Stimulated activated effector memory CD8-positive, alpha-beta T cell treated with anti-CD3 and anti-CD28 coated beads, Interleukin-12 subunit alpha, Interleukin-12 subunit beta, amount 100 ng/mL, for 72 hours (primary cell): ENCODE measurements around the gene PPP1R37.
A peak's percentile ranks its signal among the peaks of the same experiment; 100 is the strongest.

Experiments
- ATAC-seq: fragments of 150-1000 bp; cut with Tn5 transposase; 2 replicates; pipeline ENCODE4 v1.10.0; 2021
- DNase-seq, 2 donors: peaks; one replicate each; pipeline ENCODE4 v3.0.0; 2021 to 2022; ENCODE audit warnings: low spot score in 2 of 2
- H3K27ac Mint-ChIP-seq: one replicate; pipeline ENCODE4 v1.8.0; 2022; ENCODE audit warnings: mild to moderate bottlenecking, mixed read lengths
- H3K36me3 Mint-ChIP-seq: one replicate; pipeline ENCODE4 v1.8.0; 2022; ENCODE audit warnings: mild to moderate bottlenecking, mixed read lengths
- H3K4me1 Mint-ChIP-seq: one replicate; pipeline ENCODE4 v1.8.0; 2022; ENCODE audit warnings: mixed read lengths
- H3K4me3 Mint-ChIP-seq: one replicate; pipeline ENCODE4 v1.8.0; 2022; ENCODE audit warnings: mild to moderate bottlenecking, mixed read lengths
- H3K9me3 Mint-ChIP-seq: one replicate; pipeline ENCODE4 v1.8.0; 2022; ENCODE audit warnings: mixed read lengths

PPP1R37 gene

GRCh38 chr19:45166723-45167252 is 73.8 kb downstream of the PPP1R37 start:
- Mint-ChIP-seq H3K4me3 (no peak overlapping the region), H3K9me3 (no peaks in the 10 kb centered on the region), H3K36me3 (no peaks in the 10 kb centered on the region), H3K27ac (no peak overlapping the region), H3K4me1 (peaks cover 48% of the 10 kb centered on the region)
- DNase-seq = no peak
- no peak for ATAC-seq

GRCh38 chr19:45168767-45169351 is 75.9 kb downstream of the PPP1R37 start:
- no peak for DNase-seq
- peak overlapping the region; percentile 96 for H3K27ac Mint-ChIP-seq

GRCh38 chr19:45169602-45170001 is 76.6 kb downstream of the PPP1R37 start:
- Mint-ChIP-seq H3K4me3 (peak overlapping the region; percentile 65), H3K27ac (peak overlapping the region; percentile 96), H3K36me3 (no peaks in the 10 kb centered on the region), H3K4me1 (peaks cover 47% of the 10 kb centered on the region), H3K9me3 (no peaks in the 10 kb centered on the region)
- ATAC-seq (no peak), DNase-seq (no peak)

More at GRCh38 chr19:45168767-45169351, 75.9 kb downstream of the PPP1R37 start:
- Mint-ChIP-seq H3K36me3 (no peaks in the 10 kb centered on the region), H3K4me1 (peaks cover 54% of the 10 kb centered on the region), H3K9me3 (no peaks in the 10 kb centered on the region), H3K4me3 (no peak overlapping the region)
- ATAC-seq = no peak

- Mint-ChIP-seq H3K4me3 (peak overlapping the region; percentile 65), H3K27ac (peak overlapping the region; percentile 96), H3K4me1 (peaks cover 45% of the 10 kb centered on the region), H3K9me3 (no peaks in the 10 kb centered on the region), H3K36me3 (no peaks in the 10 kb centered on the region)
- DNase-seq (no peak), ATAC-seq (no peak)
These were observed 77.4 kb downstream of the PPP1R37 start for GRCh38 chr19:45170146-45171106.

- H3K4me1 Mint-ChIP-seq = peaks cover 45% of the 10 kb centered on the region
- no peaks in the 10 kb centered on the region for H3K36me3 Mint-ChIP-seq
- H3K9me3 Mint-ChIP-seq = no peaks in the 10 kb centered on the region
- peak overlapping the region; percentile 96 for H3K27ac Mint-ChIP-seq
- H3K4me3 Mint-ChIP-seq = peak overlapping the region; percentile 65
- no peak for DNase-seq
- ATAC-seq = peak; percentile 88
These were observed 78.2 kb downstream of the PPP1R37 start for GRCh38 chr19:45171211-45171623.

- DNase-seq (no peak), ATAC-seq (peak; percentile 41)
- Mint-ChIP-seq H3K27ac (peak overlapping the region; percentile 96), H3K4me3 (peak overlapping the region; percentile 65), H3K36me3 (no peaks in the 10 kb centered on the region), H3K4me1 (peaks cover 45% of the 10 kb centered on the region), H3K9me3 (no peaks in the 10 kb centered on the region)
These were observed 79.2 kb downstream of the PPP1R37 start for GRCh38 chr19:45172173-45172572.

- Mint-ChIP-seq H3K4me3 (peak overlapping the region; percentile 65), H3K36me3 (no peaks in the 10 kb centered on the region), H3K9me3 (no peaks in the 10 kb centered on the region), H3K4me1 (peaks cover 45% of the 10 kb centered on the region), H3K27ac (peak overlapping the region; percentile 96)
- no peak for ATAC-seq
- DNase-seq = no peak
These were observed 79.7 kb downstream of the PPP1R37 start for GRCh38 chr19:45172611-45173208.

GRCh38 chr19:45173816-45174215 is 80.8 kb downstream of the PPP1R37 start:
- peaks cover 42% of the 10 kb centered on the region for H3K4me1 Mint-ChIP-seq
- H3K9me3 Mint-ChIP-seq = no peaks in the 10 kb centered on the region
- DNase-seq (no peak), ATAC-seq (no peak)
- H3K4me3 Mint-ChIP-seq = no peak overlapping the region
- H3K36me3 Mint-ChIP-seq = peaks cover 8% of the 10 kb centered on the region
- H3K27ac Mint-ChIP-seq = peak overlapping the region; percentile 96

- H3K36me3 Mint-ChIP-seq = peaks cover 8% of the 10 kb centered on the region
- peaks cover 33% of the 10 kb centered on the region for H3K4me1 Mint-ChIP-seq
- DNase-seq (no peak), ATAC-seq (no peak)
- H3K4me3 Mint-ChIP-seq = no peak overlapping the region
- no peaks in the 10 kb centered on the region for H3K9me3 Mint-ChIP-seq
- no peak overlapping the region for H3K27ac Mint-ChIP-seq
These were observed 82.8 kb downstream of the PPP1R37 start for GRCh38 chr19:45175515-45176345.

GRCh38 chr19:45177817-45178261 is 84.9 kb downstream of the PPP1R37 start, which contains the start of gene TRAPPC6A:
Gene TRAPPC6A (minus strand): TSS chr19:45178237. CDS start chr19:45178218, 19 bp downstream.
- ATAC-seq (peak; percentile 0), DNase-seq (no peak)
- H3K27ac Mint-ChIP-seq = peak within 1 kb of the TSS; percentile 95
- H3K36me3 Mint-ChIP-seq = peaks cover 18% of the 10 kb centered on the region
- H3K9me3 Mint-ChIP-seq = no peaks in the 10 kb centered on the region
- H3K4me1 Mint-ChIP-seq = peaks cover 27% of the 10 kb centered on the region
- peak within 1 kb of the TSS; percentile 84 for H3K4me3 Mint-ChIP-seq

- DNase-seq (peak; percentile 94 to 99), ATAC-seq (peak; percentile 90)
- Mint-ChIP-seq H3K36me3 (peaks cover 18% of the 10 kb centered on the region), H3K4me1 (peaks cover 28% of the 10 kb centered on the region), H3K9me3 (no peaks in the 10 kb centered on the region), H3K27ac (peak within 1 kb of the TSS; percentile 95), H3K4me3 (peak within 1 kb of the TSS; percentile 84)
These were observed 85.5 kb downstream of the PPP1R37 start, which contains the start of gene BLOC1S3 for GRCh38 chr19:45178262-45179071. Gene BLOC1S3 (plus strand): TSS chr19:45178784. CDS start chr19:45179297, 513 bp downstream.

GRCh38 chr19:45179072-45179891 is 86.3 kb downstream of the PPP1R37 start:
- ATAC-seq = no peak
- peak; percentile 36 to 76 for DNase-seq
- peaks cover 28% of the 10 kb centered on the region for H3K4me1 Mint-ChIP-seq

GRCh38 chr19:45179892-45180370 is 87.0 kb downstream of the PPP1R37 start:
- peaks cover 18% of the 10 kb centered on the region for H3K36me3 Mint-ChIP-seq
- H3K9me3 Mint-ChIP-seq = no peaks in the 10 kb centered on the region
- H3K4me1 Mint-ChIP-seq = peaks cover 28% of the 10 kb centered on the region
- H3K27ac Mint-ChIP-seq = peak overlapping the region; percentile 48
- ATAC-seq = no peak
- no peak for DNase-seq
- peak overlapping the region; percentile 84 for H3K4me3 Mint-ChIP-seq

More at GRCh38 chr19:45179072-45179891, 86.3 kb downstream of the PPP1R37 start:
- H3K36me3 Mint-ChIP-seq = peaks cover 18% of the 10 kb centered on the region
- H3K27ac Mint-ChIP-seq = peak overlapping the region; percentile 95
- no peaks in the 10 kb centered on the region for H3K9me3 Mint-ChIP-seq
- peak overlapping the region; percentile 84 for H3K4me3 Mint-ChIP-seq
